Trophoblast cell (in vitro differentiated cells and primary cell): Measurements from ENCODE around the gene BICD1.

Experiments
- DNase-seq, 2 donors: peaks; one replicate each; pipeline ENCODE4 v3.0.0-alpha.2; 2016
- H2AFZ ChIP-seq: 2 replicates; pipeline ENCODE4 v1.6.1; 2013; ENCODE audit warnings: low read length, moderate library complexity, mild to moderate bottlenecking; ENCODE audit not compliant: insufficient read depth, poor library complexity
- H2AK5ac ChIP-seq: 2 replicates; pipeline ENCODE4 v1.6.1; 2013; ENCODE audit warnings: mild to moderate bottlenecking, low read length
- H2BK120ac ChIP-seq: 2 replicates; pipeline ENCODE4 v1.6.1; 2013; ENCODE audit warnings: low read length, mild to moderate bottlenecking, moderate library complexity; ENCODE audit not compliant: insufficient read depth, poor library complexity
- H2BK12ac ChIP-seq: 2 replicates; pipeline ENCODE4 v1.6.1; 2013; ENCODE audit warnings: mild to moderate bottlenecking, low read length, moderate library complexity
- H2BK5ac ChIP-seq: 2 replicates; pipeline ENCODE4 v1.6.1; 2013; ENCODE audit warnings: low read length, low read depth, moderate library complexity, mild to moderate bottlenecking; ENCODE audit not compliant: poor library complexity
- H3K14ac ChIP-seq: 2 replicates; pipeline ENCODE4 v1.6.1; 2013; ENCODE audit warnings: mild to moderate bottlenecking, low read length
- H3K18ac ChIP-seq: 2 replicates; pipeline ENCODE4 v1.6.1; 2013; ENCODE audit warnings: mild to moderate bottlenecking, low read length
- H3K23ac ChIP-seq: 2 replicates; pipeline ENCODE4 v1.6.1; 2013; ENCODE audit warnings: low read length
- H3K27ac ChIP-seq: 2 replicates; pipeline ENCODE4 v1.5.1; 2013; ENCODE audit warnings: low read depth, mild to moderate bottlenecking, inconsistent platforms, low read length, moderate library complexity
- H3K27me3 ChIP-seq: 2 replicates; pipeline ENCODE4 v1.6.1; 2013; ENCODE audit warnings: inconsistent platforms, mild to moderate bottlenecking, low read length, moderate library complexity; ENCODE audit not compliant: insufficient read depth
- H3K36me3 ChIP-seq, 2 experiments: 1 replicate in 1 of 2; 2 replicates in 1 of 2; pipeline ENCODE4 v1.6.1; 2013; ENCODE audit warnings: low read length in 2 of 2, mild to moderate bottlenecking in 2 of 2, moderate library complexity in 1 of 2; ENCODE audit not compliant: insufficient read depth in 2 of 2, control insufficient read depth in 1 of 2
- H3K4ac ChIP-seq: 2 replicates; pipeline ENCODE4 v1.6.1; 2013; ENCODE audit warnings: low read depth, mild to moderate bottlenecking, low read length, moderate library complexity
- H3K4me1 ChIP-seq, 2 experiments: 1 replicate in 1 of 2; 2 replicates in 1 of 2; pipeline ENCODE4 v1.6.1; 2013; ENCODE audit warnings: low read length in 2 of 2, mild to moderate bottlenecking in 2 of 2, moderate library complexity in 1 of 2; ENCODE audit not compliant: insufficient read depth in 2 of 2, control insufficient read depth in 1 of 2
- H3K4me2 ChIP-seq: 2 replicates; pipeline ENCODE4 v1.6.1; 2013; ENCODE audit warnings: inconsistent platforms, mild to moderate bottlenecking, low read length, moderate library complexity
- H3K4me3 ChIP-seq: 2 replicates; pipeline ENCODE4 v1.5.1; 2013; ENCODE audit warnings: mild to moderate bottlenecking, low read depth, low read length, inconsistent platforms
- H3K79me1 ChIP-seq: one replicate; pipeline ENCODE4 v1.6.1; 2013; ENCODE audit warnings: low read length
- H3K79me2 ChIP-seq: 2 replicates; pipeline ENCODE4 v1.6.1; 2013; ENCODE audit warnings: low read length, mild to moderate bottlenecking; ENCODE audit not compliant: control insufficient read depth, insufficient read depth, poor library complexity
- H3K9ac ChIP-seq: 2 replicates; pipeline ENCODE4 v1.6.1; 2013; ENCODE audit warnings: mild to moderate bottlenecking, low read length
- H3K9me3 ChIP-seq: 2 replicates; pipeline ENCODE4 v1.6.1; 2013; ENCODE audit warnings: low read depth, mild to moderate bottlenecking, control low read depth, inconsistent platforms, low read length; ENCODE audit not compliant: insufficient read depth
- H4K12ac ChIP-seq: 2 replicates; pipeline ENCODE4 v1.6.1; 2013; ENCODE audit warnings: low read depth, mild to moderate bottlenecking, low read length, moderate library complexity
- H4K8ac ChIP-seq: 2 replicates; pipeline ENCODE4 v1.6.1; 2013; ENCODE audit warnings: low read depth, mild to moderate bottlenecking, low read length, moderate library complexity
- H4K91ac ChIP-seq: one replicate; pipeline ENCODE4 v1.6.1; 2013; ENCODE audit warnings: low read depth, mild to moderate bottlenecking, low read length, moderate library complexity
- WGBS: extraction: QIAGEN DNeasy Blood & Tissue Kit; methylation state at CpG from one replicate; pipeline ENCODE4 v1.1.7; 2013; ENCODE audit warnings: missing lambda C conversion rate; ENCODE audit not compliant: insufficient read length, insufficient coverage; ENCODE audit errors: extremely low coverage; 5-methylcytosine and 5-hydroxymethylcytosine counted together

Gene BICD1

GRCh38 chr12:32254260-32254956, 147.8 kb downstream of the BICD1 start:
- Histone ChIP-seq H4K8ac (no peak overlapping the region), H3K79me1 (peaks cover 6% of the 10 kb centered on the region), H3K4me1 (peaks cover 1 to 10% of the 10 kb centered on the region in 2 experiments), H3K9me3 (no peaks in the 10 kb centered on the region), H3K27ac (no peak overlapping the region), H3K4ac (no peak overlapping the region), H3K14ac (no peak overlapping the region), H3K4me3 (no peak overlapping the region), H3K4me2 (no peak overlapping the region), H3K18ac (no peak overlapping the region), H3K36me3 (peaks cover 0 to 5% of the 10 kb centered on the region in 2 experiments), H2AK5ac (no peak overlapping the region), H3K23ac (no peak overlapping the region), H3K79me2 (no peaks in the 10 kb centered on the region), H2AFZ (no peak overlapping the region), H4K91ac (no peak overlapping the region), H2BK12ac (no peak overlapping the region), H3K9ac (no peak overlapping the region), H2BK120ac (no peak overlapping the region), H4K12ac (no peak overlapping the region), H2BK5ac (no peak overlapping the region), H3K27me3 (no peaks in the 10 kb centered on the region)
- no CpG with 5 or more reads among the region's 6 CpGs for WGBS
- DNase-seq, result no peak

GRCh38 chr12:32255588-32255987, 148.9 kb downstream of the BICD1 start:
- no peak overlapping the region for H2BK120ac ChIP-seq
- no peak overlapping the region for H3K18ac ChIP-seq
- no peak overlapping the region for H3K14ac ChIP-seq
- H2BK5ac ChIP-seq, result no peak overlapping the region
- H3K9ac ChIP-seq, result no peak overlapping the region
- H3K79me2 ChIP-seq, result no peaks in the 10 kb centered on the region
- peaks cover 2 to 11% of the 10 kb centered on the region in 2 experiments for H3K4me1 ChIP-seq
- H3K79me1 ChIP-seq, result peaks cover 1% of the 10 kb centered on the region
- no peak overlapping the region for H3K23ac ChIP-seq
- no peak overlapping the region for H3K27ac ChIP-seq
- no peak overlapping the region for H3K4me3 ChIP-seq
- no peak for DNase-seq
- H2AFZ ChIP-seq, result no peak overlapping the region
- H4K91ac ChIP-seq, result no peak overlapping the region
- H4K12ac ChIP-seq, result no peak overlapping the region
- H3K4ac ChIP-seq, result no peak overlapping the region
- H3K36me3 ChIP-seq, result peaks cover 0 to 5% of the 10 kb centered on the region in 2 experiments
- no peak overlapping the region for H2AK5ac ChIP-seq
- no peaks in the 10 kb centered on the region for H3K9me3 ChIP-seq
- H3K4me2 ChIP-seq, result no peak overlapping the region
- H2BK12ac ChIP-seq, result no peak overlapping the region
- no peaks in the 10 kb centered on the region for H3K27me3 ChIP-seq
- no CpG with 5 or more reads among the region's 4 CpGs for WGBS
- no peak overlapping the region for H4K8ac ChIP-seq

GRCh38 chr12:32257695-32258496, 151.2 kb downstream of the BICD1 start:
- Histone ChIP-seq H3K18ac (no peak overlapping the region), H3K4me2 (no peak overlapping the region), H2AFZ (no peak overlapping the region), H3K14ac (no peak overlapping the region), H3K4me1 (peaks cover 2 to 16% of the 10 kb centered on the region in 2 experiments), H2BK12ac (no peak overlapping the region), H2AK5ac (no peak overlapping the region), H3K4ac (no peak overlapping the region), H2BK5ac (no peak overlapping the region), H3K79me1 (peaks cover 1% of the 10 kb centered on the region), H3K23ac (no peak overlapping the region), H3K4me3 (no peak overlapping the region), H2BK120ac (no peak overlapping the region), H3K36me3 (peaks cover 0 to 5% of the 10 kb centered on the region in 2 experiments), H4K91ac (no peak overlapping the region), H3K9ac (no peak overlapping the region), H4K8ac (no peak overlapping the region), H4K12ac (no peak overlapping the region), H3K79me2 (no peaks in the 10 kb centered on the region), H3K9me3 (no peaks in the 10 kb centered on the region), H3K27ac (no peak overlapping the region), H3K27me3 (no peaks in the 10 kb centered on the region)
- WGBS, result no CpG with 5 or more reads among the region's 7 CpGs
- no peak for DNase-seq

GRCh38 chr12:32260696-32261095, 154.0 kb downstream of the BICD1 start:
- no peak overlapping the region for H4K8ac ChIP-seq
- H2AK5ac ChIP-seq, result no peak overlapping the region
- H3K27ac ChIP-seq, result no peak overlapping the region
- H3K4me3 ChIP-seq, result no peak overlapping the region
- H3K4ac ChIP-seq, result no peak overlapping the region
- peaks cover 1% of the 10 kb centered on the region for H3K79me1 ChIP-seq
- H3K4me2 ChIP-seq, result no peak overlapping the region
- H3K18ac ChIP-seq, result no peak overlapping the region
- no peaks in the 10 kb centered on the region for H3K9me3 ChIP-seq
- H3K14ac ChIP-seq, result no peak overlapping the region
- no peak for DNase-seq
- no peaks in the 10 kb centered on the region for H3K79me2 ChIP-seq
- no peaks in the 10 kb centered on the region for H3K27me3 ChIP-seq
- no peak overlapping the region for H3K23ac ChIP-seq
- H2AFZ ChIP-seq, result no peak overlapping the region
- peaks cover 2 to 13% of the 10 kb centered on the region in 2 experiments for H3K4me1 ChIP-seq
- no peaks in the 10 kb centered on the region for H3K36me3 ChIP-seq
- no peak overlapping the region for H2BK120ac ChIP-seq
- WGBS, result no CpG with 5 or more reads among the region's 3 CpGs
- no peak overlapping the region for H2BK5ac ChIP-seq
- no peak overlapping the region for H4K91ac ChIP-seq
- no peak overlapping the region for H3K9ac ChIP-seq
- H4K12ac ChIP-seq, result no peak overlapping the region
- no peak overlapping the region for H2BK12ac ChIP-seq
